GM19035 (cell line): ENCODE results near the gene FLRT3.

Experiments
- ATAC-seq: cut with Tn5 transposase; IDR thresholded peaks from one replicate; pipeline ENCODE4 v1.9.1; 2021; ENCODE audit not compliant: unreplicated experiment

The FLRT3 gene

DNA sequence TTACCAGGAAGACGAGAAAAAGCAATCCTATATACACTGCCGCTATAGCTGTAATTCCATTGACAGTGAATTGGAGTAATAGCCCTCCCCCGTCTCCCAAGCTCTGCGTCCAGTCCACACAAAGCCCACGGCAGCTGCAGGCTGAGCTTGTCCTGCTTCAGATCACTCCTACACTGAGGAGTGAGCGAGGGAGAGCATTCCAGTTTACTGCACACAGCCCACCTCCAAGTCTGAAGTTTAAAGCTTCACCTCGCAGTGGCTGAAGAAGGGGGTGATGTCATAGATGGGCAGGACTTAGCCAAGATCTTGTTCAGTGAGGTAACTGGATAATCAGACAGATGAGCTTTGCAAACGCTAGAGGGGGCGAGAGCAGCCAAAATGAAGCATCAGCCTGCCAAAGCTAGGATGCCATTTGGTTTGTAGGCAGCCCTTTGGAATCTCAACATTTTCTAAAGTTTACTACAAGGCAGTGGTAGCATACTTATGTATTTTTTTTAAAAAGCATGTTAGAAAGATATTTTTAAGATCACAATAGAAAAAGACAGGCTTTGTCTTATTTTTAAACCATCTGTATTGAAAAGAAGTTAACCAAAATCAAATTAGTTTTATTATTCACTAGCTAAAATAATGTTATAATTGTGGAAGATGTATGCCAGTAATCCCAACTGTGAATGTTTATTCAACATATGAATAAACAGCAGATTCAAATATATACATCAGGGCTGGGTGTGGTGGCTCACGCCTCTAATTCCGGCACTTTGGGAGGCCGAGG lies at the start of gene FLRT3:
Gene FLRT3, minus strand, starts transcription at position 213 of the 772 bp plus-strand sequence. CDS start 10,106 bp downstream, outside the sequence.
- ATAC-seq: peak; percentile 98

DNA sequence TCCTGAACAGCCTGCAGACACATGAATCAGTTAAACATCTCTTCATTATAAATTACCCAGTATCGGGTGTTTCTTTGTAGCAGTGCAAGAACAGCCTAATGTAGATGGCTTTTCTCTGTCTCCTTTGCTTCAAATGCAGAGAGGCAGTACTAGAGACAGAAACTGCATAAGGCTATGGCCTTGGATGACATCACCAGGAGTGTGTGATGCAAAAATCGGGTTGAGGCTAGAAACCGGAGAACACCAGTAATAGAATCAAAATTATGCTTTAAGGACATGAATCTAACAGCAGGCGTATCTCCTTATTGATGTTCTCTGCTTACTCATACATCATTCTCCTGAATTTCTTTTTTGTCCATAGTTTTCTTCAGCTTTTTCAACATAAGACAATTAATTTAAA lies 49.3 kb upstream of the FLRT3 start:
- no peak for ATAC-seq

DNA sequence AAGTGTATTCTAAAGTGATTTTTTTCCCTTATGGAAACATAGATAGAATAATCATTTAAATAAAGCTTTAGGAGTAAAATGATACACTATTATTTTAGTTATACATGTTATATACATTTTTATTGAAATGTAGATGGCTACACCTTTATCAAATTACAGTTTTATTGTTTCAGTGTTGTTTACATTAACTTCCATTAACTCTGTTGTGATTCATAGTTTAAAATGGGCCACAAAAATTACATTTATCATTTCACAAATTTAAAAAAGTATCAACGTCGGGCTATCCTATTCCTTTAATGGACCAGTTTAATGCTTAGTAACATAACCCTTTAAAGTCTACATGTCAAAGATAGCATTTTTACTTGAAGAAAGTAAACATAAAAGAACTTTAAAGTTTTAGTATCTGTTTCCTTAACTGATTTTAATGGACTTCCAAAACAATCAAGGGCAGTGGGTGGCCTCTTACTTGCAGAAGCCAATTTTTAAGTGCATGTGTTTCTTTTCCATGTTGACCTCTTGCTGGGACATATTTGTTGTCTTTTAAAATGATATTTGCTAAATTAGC lies 47.8 kb upstream of the FLRT3 start:
- ATAC-seq: no peak

DNA sequence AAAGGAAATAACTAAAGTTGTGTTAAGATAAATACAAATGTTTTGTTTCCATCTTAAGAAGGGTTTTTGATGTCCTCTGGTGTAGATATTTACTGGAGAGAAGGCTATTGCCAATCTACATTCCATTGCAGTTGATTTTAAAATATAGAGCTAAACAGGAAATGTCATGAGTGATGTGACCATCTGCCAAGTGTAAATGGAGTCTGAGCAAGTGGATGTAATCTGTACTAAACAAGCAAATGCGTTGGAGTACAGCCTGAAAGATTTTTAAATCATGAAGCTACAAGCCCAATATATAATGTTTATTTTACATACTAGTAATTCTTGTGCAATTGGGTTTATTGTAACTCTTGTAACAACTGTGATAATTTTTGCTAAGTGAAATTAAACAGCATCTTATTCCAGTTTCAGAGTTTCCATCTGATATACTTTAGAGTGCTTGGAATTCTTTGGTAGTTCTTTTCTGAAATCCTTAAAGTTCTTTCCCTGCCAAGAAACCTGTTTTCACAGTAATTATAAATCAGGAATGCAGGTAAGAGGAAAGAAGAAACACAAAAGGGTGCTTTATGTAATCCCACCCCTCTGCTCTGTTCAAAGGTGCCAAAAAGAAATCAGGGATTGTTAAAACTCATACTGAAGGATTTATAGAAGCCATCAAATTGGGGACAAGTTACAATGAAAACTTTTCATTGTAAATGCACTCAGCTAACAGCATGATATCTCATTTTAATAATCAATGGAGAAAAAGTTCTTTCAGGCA lies 47.2 kb upstream of the FLRT3 start:
- no peak for ATAC-seq

DNA sequence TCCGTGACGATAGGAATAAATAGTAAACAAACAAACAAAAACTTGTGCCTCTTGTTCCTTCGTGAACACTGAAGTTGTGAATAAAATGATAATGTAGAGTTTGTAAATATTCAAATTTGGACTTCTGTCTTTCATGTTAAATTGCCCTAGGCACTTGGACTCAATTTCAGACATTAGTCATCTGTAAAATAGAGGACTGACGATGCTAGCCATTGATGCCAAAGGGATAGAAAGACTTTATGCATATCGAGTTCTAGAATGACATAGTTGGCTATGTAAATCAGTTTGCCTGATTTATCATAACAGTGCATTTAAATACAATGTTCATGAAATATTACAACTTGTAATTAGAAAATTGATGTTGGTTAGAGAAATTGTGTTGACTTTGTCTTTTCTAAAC lies 45.9 kb upstream of the FLRT3 start:
- ATAC-seq: no peak

DNA sequence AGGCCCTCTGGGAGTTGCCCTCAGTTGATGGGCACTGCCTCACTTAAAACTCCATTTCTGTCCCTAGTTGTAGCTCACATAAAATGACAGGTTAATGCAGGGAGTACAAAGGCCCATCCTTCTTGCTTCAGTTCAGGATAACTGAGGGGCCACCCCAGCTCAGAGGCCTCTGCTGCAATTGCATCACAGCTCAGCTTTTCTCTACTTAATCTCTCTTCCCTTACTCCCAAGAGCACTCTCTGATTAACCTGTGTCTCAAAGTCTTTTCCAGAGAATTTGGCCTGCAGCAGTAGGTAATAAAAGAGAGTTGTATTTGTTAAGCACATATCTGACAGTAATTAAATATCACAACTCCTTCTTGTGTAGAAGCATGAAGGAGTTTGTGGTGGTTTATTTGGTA lies 40.9 kb upstream of the FLRT3 start:
- no peak for ATAC-seq

DNA sequence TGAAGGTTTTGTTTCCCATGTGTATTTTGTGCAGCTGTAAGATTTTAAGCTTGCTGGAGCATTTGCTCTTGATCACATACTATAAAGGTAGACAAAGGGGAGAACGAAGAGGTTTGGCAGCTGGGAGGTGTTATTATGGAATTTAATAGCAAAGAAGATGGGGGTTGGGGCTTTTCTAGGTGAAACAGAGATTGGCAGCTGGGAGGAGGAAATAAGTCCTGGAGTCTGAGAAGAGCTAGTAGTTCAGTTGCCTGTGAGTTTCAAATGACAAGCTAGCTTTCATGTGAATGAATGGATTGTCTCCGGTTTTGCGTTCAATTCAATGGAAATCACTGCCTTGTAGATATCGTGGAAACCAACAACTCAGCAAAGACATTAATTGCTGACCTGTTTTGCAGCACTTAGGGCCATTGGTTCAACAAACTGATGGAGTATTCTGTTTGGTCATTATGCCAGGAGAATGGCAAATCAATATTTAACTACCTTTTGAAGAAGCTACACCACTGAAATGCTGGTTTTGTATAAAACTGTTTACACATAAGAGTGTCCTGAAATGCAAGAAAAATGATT lies 38.1 kb upstream of the FLRT3 start:
- ATAC-seq: no peak

DNA sequence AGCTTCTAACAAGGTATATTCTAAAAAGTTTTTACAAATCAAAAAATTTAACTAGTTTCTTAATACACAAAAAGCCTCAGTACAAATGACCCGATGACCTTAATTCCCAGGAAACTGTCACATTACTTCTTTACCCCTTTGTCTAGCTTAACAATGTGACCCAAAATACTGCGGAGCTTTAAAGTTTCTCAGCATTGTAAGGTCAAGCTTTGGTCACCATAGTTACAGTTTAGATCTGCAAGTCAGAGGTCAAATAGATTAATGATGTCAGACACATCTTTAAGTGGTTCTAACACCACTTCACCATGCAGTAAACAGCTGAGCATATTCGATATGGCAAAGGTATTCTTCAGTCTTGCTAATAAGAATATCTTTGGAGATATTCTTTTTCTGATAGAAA lies 36.8 kb upstream of the FLRT3 start:
- ATAC-seq: no peak

DNA sequence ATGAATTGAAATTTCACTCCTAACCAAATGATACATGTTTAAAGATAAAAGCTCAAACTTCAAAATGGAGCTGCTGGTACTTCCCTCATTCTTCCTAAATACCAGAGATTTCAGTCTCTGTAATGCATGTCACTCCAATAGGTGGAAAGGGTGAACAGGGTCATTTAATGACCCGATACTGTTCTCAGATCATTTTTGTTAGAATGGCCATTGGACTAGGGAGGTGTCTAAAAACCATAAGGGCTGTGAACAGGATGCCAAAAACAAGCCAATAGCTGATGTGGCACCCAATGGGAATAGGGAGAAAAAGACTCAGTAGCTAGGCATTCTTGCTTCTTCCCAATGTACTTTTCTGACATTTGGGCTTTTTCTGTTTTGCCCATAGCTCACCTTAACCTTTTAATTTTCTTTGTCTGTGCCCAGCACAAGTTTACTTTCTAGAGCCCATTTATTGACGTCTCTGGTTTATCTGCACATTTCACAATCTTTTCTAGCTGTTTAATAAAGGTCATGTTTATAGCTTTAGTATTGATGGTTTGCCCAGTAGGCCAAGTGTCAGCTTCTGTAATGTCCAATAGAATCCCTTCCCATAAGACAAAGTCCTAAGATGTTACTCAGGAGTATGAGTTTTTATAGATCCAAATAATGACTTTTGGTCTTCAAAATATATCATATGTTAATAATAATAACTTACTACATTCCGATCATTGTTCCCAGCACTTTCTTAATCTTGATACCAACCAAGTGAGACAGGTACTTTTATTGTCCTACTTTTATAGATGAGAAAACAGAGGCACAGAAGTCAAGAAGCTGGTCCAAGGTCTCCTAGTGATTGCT lies 24.3 kb upstream of the FLRT3 start:
- no peak for ATAC-seq

DNA sequence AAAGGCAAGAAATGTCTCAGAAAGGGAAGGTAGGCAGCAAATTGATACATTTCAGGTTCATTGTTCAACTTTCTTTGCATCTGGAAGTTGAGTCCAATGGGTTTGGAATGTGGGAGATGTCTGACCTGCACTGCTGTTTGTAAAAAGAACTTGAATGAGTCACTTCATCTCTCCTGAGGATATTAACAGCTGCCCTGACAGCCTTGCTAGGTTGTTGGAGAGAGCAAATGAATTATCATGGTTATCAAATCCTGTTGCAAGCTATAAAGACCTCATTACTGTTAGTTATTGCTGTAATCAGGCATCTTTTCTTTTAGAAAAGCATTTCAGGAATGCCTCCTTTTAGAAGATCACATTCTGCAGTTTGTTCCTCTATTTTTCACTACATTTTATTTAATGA lies 23.0 kb upstream of the FLRT3 start:
- no peak for ATAC-seq

DNA sequence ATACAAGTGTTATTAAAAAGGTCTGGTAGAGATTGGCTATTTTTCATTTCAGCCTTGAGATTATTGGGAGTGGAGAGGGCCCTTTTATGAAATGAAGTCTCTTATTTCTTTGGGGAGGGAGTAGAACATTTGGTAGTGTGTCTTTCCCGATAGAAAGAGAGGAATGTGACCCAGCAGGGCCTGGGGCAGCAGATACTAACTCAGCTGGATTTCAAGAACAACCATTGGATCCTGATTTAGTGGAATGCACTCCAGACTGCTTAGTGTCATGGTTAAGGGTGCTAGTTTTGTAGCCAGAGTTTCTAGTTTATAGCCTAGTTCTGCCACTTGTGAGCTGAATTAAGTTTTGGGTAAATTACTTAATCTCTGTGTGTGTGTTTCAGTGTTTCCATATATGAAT lies 18.4 kb upstream of the FLRT3 start:
- ATAC-seq: no peak

DNA sequence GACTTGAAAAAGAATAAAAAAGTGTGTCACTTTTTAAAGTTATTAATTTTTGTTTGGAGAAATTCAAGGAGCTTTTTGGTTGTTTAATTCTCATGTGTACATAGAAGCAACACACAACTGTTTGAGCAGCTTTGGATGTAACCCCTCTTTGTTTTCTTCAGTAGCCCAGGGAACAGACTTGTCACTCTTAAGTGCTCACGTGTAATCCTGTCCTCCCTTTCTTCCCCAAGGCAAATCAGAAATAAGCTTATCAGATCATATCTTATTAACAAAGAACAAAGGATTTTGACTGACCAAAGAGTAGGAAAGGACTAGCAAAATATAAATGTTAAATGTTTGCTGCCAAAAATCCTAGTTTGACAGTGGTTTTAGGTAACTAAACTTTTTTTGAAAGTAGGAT lies 7.3 kb upstream of the FLRT3 start:
- no peak for ATAC-seq

DNA sequence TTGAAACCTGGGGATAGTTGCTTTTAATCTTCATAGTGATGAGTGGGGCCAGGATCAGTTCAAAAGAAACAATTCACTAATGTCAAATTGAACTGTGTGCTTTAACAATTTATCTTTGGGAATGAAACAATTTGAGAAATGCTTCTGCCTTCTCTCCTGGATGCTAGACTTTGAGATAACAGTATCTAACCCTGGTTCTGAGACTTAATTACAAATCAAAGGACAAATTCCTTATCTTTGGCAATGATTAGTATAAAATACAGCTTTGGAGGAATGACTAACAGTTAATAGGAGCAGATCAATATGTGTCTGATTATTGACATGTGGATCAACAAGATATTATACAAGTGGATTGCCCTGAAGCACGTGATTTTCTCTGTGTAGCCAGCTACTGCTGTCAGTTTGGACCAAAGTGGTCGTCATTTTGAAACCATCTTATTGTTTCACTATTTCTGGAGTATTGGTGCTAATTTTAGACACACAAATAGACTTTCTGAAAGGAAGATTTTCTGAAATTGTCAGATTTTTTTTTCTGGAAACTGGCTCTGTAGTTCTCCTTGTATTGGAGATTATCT lies 6.2 kb upstream of the FLRT3 start:
- ATAC-seq: no peak

DNA sequence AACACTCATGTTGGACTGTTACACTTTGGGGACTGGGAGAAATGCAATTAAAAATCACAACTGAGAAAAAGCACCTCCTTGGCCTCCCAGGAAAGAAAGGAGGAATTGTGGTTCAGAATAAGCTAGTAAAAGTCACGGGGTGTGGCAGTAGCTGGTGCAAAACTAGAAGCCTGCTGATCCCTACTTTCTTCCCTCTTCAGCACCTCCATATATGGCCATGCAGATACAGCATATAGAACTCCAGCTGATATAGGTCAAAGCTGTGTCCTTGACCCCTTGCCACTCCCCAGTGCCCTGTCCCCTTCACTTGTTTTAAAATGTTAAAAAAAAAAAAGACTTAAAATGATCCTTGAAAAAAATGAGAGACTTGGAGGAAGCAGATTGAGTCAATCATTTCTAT lies 5.5 kb upstream of the FLRT3 start:
- ATAC-seq: no peak

DNA sequence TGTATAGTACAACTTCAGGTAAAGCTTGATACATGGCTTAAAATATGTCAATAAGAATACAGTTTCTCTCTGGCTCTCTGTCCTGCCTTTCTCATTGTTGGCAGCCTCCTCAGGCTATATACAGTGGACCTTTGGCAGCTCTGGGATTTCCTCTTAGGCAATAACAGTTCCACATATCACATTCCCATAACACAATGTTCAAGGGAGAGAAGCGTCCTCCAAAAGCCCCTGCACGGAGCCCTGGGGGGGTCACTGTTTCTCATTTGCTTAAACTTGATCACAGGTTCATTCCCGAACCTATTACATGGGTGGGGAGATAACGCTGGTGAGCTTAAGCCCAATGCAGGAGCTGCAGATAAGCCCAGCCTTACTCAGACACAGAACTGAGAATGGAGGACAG lies 4.4 kb upstream of the FLRT3 start:
- ATAC-seq: no peak

DNA sequence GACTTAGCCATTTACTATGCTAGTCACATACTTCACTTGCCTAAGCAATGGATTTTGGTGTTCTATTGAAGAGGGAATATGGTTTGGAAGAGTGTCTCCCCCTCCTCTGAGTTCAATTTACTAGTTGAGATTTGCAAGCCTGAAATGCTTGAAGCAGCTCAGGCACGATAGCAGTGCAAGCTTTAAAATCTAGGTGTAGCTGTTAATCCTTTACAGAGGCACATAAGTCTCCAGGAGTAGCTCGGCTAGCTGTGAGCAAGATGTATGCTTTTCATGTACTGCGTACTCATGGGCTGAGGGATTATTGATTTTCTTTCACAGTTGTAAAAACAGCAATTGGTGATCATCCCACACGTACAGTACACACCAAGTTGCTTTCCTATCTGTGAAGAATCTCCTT lies 726 bp downstream of the FLRT3 start:
- ATAC-seq: no peak

DNA sequence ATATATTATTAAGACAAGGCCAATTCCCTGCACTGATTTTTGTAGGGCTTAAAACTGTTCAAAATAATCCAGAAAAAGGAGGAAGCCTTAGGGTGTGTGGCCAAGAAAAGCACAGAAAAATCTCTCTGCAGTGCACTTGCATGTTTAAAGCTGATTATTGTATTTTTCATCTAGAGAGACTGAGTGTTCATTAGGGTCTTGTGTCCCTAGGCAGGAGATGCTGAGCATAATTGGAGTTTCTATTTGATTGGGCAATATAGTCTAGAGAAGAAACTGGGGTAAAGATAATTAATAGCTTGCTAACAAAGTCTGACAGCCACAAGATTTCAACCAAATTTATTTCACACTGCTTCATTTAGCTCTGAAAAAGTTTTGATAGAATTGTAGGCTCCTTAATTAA lies 2.4 kb downstream of the FLRT3 start:
- no peak for ATAC-seq

DNA sequence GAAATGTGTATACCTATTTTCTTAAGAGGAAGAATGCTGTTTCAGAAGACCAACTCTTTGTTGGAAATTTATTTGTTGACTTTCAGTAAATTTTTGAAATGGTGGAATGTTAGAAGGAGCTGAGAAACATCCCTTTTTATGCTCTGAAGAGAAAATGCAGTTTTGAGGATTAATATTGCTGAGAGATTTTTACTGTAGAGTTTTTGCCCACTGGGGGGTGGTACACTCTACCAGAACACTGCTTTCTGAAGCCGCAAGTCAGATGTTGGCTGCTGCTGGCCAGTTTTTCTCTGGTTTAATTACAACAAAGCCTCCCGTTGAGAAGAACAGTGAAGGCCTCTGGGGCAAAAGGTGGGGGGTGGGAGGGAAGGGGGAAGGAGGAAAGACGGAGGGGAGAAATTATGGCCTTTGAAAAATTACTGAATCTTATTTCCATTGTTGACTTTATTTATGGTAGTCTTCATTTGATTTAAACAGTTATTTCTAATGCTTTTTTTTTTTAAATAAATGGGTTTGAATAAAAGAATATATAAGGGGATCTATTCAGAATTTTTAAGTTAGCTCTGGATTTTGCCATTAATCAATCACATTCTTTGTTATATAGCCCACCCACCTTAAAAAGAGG lies 3.0 kb downstream of the FLRT3 start:
- no peak for ATAC-seq

DNA sequence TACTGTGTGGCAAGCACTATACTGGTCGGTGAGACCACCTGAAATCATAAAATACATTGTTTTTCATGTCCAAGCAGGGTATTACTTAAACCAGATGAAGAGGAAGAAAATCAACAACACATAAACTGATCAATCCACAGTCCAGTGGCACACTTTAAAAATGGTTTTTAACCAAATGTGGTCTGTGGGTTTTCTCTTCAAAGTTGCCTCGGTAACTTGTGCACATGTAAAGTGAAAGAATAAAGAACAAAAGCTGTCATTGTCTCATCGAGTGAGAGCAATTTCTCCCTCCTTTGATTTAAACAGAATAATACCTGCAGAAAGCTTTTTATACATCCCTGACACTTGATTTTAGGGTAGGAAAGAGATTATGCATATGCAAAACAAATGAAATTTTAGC lies 3.7 kb downstream of the FLRT3 start:
- no peak for ATAC-seq

DNA sequence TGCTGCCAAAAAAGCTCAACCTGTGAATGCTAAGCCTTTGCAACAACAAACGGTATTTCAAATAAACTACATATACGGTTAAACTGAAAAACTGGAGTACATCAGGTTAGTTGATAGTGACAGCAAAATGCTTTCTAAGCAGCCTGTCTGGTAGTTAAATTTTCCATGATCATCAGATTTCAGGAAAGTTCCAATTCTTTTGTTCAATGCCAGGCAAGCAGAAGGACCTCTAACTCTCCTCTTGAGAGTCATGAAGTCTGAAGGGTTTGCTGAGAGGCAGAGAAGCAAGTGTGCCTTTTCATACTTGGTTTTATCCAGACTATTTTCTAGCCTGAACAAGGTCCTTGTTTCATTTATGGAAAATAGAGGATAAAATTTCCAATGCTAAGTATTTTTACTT lies 4.5 kb downstream of the FLRT3 start:
- no peak for ATAC-seq
